Caco-2 (cell line): ENCODE measurements around the gene HTRA3. TPM values are rescaled to one million over a fixed set of nuclear protein-coding genes. Genes with fewer than 3 reads are reported as not detected.

Source experiments
- BruUV-seq: library from RNA; stranded (reverse); fragments of 400-500 nt; replicated peaks from 2 replicates; lab custom pipeline; 2021; lab: Mats Ljungman, UMichigan
- CTCF ChIA-PET: fragments of 300-600 bp; sonication (Branson Sonifier 250); formaldehyde crosslinking; loops from one replicate; lab custom pipeline; 2022; ENCODE audit warnings: antibody characterized with exemption; lab: Charles Lee
- POLR2A ChIA-PET: fragments of 300-600 bp; sonication (Branson Sonifier 250); formaldehyde crosslinking; loops from one replicate; lab custom pipeline; 2022; ENCODE audit warnings: antibody characterized with exemption; lab: Charles Lee
- DNase-seq, 2 experiments: peaks; one replicate each; pipeline versions ENCODE4 v3.0.0 to v3.0.0-alpha.2; 2020 to 2022
- H3K27me3 ChIP-seq: replicated peaks from 2 replicates; pipeline ENCODE4 v1.6.0; 2011; ENCODE audit warnings: low read length; ENCODE audit not compliant: control insufficient read depth, insufficient read depth
- H3K36me3 ChIP-seq: 2 replicates; pipeline ENCODE4 v1.5.1; 2011; ENCODE audit warnings: low read length; ENCODE audit not compliant: control insufficient read depth, insufficient read depth
- H3K4me1 ChIP-seq: fragments of 250-450 bp; sonication (Bioruptor Pico); 2 replicates; pipeline ENCODE4 v1.5.1; 2020; ENCODE audit warnings: mild to moderate bottlenecking
- H3K4me3 ChIP-seq: 2 replicates; pipeline ENCODE4 v1.5.1; 2011; ENCODE audit warnings: low read depth, mild to moderate bottlenecking, control low read depth, low read length
- H3K9me3 ChIP-seq: fragments of 250-450 bp; sonication (Bioruptor Pico); 2 replicates; pipeline ENCODE4 v1.5.1; 2020; ENCODE audit warnings: mild to moderate bottlenecking, moderate library complexity
- H3K27ac Mint-ChIP-seq: one replicate; pipeline ENCODE4 v1.8.0; 2022; ENCODE audit warnings: mixed read lengths; ENCODE audit not compliant: unreplicated experiment
- H3K27me3 Mint-ChIP-seq: one replicate; pipeline ENCODE4 v1.8.0; 2022; ENCODE audit warnings: mixed read lengths; ENCODE audit not compliant: insufficient read depth, unreplicated experiment
- H3K36me3 Mint-ChIP-seq: one replicate; pipeline ENCODE4 v1.8.0; 2022; ENCODE audit warnings: mild to moderate bottlenecking, mixed read lengths; ENCODE audit not compliant: insufficient read depth, unreplicated experiment
- H3K4me1 Mint-ChIP-seq: one replicate; pipeline ENCODE4 v1.8.0; 2022; ENCODE audit warnings: low read depth, mixed read lengths; ENCODE audit not compliant: unreplicated experiment
- H3K4me3 Mint-ChIP-seq: one replicate; pipeline ENCODE4 v1.8.0; 2022; ENCODE audit warnings: mild to moderate bottlenecking, moderate library complexity, mixed read lengths; ENCODE audit not compliant: unreplicated experiment
- H3K9me3 Mint-ChIP-seq: one replicate; pipeline ENCODE4 v1.8.0; 2022; ENCODE audit warnings: mixed read lengths; ENCODE audit not compliant: unreplicated experiment
- intact Hi-C: fragments of 100-400 bp; cut with micrococcal nuclease; formaldehyde crosslinking; loops from one replicate; pipeline ENCODE4 v1.10.0; 2022; ENCODE audit not compliant: unreplicated experiment
- total RNA-seq: library from RNA; stranded (reverse); gene quantifications from 2 replicates; pipeline ENCODE4 v1.2.3, GENCODE V29; 2022
- TF ChIP-seq, protein P1 (sequence below), 2 experiments: fragments of 200-600 bp in 1 of 2; IDR thresholded peaks; 1 replicate in 1 of 2; 2 replicates in 1 of 2; pipeline versions ENCODE4 v1.5.1 to v1.8.0; 2011 to 2022; ENCODE audit warnings: antibody characterized with exemption in 1 of 2, control low read depth in 1 of 2, inconsistent platforms in 1 of 2, low read depth in 1 of 2, low read length in 1 of 2, mild to moderate bottlenecking in 1 of 2, moderate library complexity in 1 of 2; ENCODE audit not compliant: insufficient read depth in 1 of 2, severe bottlenecking in 1 of 2, unreplicated experiment in 1 of 2

Gene HTRA3
- total RNA-seq, 1 experiment from 2014 or later = 0.66 TPM

GRCh38 chr4:8351931-8352367, 82.4 kb downstream of the HTRA3 start:
- Histone ChIP-seq H3K4me1 (0 out of 2 replicates have a peak, but pooled peaks cover 9% of the 10 kb centered on the region), H3K4me3 (no peak overlapping the region), H3K9me3 (no peaks in the 10 kb centered on the region), H3K36me3 (no peaks in the 10 kb centered on the region), H3K27me3 (no peaks in the 10 kb centered on the region)
- TF ChIP-seq, protein P1, sequence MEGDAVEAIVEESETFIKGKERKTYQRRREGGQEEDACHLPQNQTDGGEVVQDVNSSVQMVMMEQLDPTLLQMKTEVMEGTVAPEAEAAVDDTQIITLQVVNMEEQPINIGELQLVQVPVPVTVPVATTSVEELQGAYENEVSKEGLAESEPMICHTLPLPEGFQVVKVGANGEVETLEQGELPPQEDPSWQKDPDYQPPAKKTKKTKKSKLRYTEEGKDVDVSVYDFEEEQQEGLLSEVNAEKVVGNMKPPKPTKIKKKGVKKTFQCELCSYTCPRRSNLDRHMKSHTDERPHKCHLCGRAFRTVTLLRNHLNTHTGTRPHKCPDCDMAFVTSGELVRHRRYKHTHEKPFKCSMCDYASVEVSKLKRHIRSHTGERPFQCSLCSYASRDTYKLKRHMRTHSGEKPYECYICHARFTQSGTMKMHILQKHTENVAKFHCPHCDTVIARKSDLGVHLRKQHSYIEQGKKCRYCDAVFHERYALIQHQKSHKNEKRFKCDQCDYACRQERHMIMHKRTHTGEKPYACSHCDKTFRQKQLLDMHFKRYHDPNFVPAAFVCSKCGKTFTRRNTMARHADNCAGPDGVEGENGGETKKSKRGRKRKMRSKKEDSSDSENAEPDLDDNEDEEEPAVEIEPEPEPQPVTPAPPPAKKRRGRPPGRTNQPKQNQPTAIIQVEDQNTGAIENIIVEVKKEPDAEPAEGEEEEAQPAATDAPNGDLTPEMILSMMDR (IDR thresholded peaks at IDR 0.05; ENCODE audit: insufficient read depth in 1 of 2, low read depth in 1 of 2, low read length in 1 of 2, severe bottlenecking in 1 of 2, unreplicated experiment in 1 of 2) = no peak
- intact Hi-C loops = no loop called here
- H3K27ac Mint-ChIP-seq = no peak overlapping the region
- no peak overlapping the region for H3K4me3 Mint-ChIP-seq
- DNase-seq = no peak
- ChIA-PET CTCF (no interaction called here), POLR2A (no interaction called here)
- no TSS peak for BruUV-seq
- no peaks in the 10 kb centered on the region for H3K36me3 Mint-ChIP-seq
- H3K27me3 Mint-ChIP-seq = no peaks in the 10 kb centered on the region
- H3K9me3 Mint-ChIP-seq = no peaks in the 10 kb centered on the region
- no peaks in the 10 kb centered on the region for H3K4me1 Mint-ChIP-seq

GRCh38 chr4:8352368-8353157, 83.0 kb downstream of the HTRA3 start:
- Histone ChIP-seq H3K4me3 (no peak overlapping the region), H3K27me3 (no peaks in the 10 kb centered on the region), H3K9me3 (no peaks in the 10 kb centered on the region), H3K4me1 (0 out of 2 replicates have a peak, but pooled peaks cover 9% of the 10 kb centered on the region), H3K36me3 (no peaks in the 10 kb centered on the region)
- intact Hi-C loops = no loop called here
- ChIA-PET POLR2A (no interaction called here), CTCF (no interaction called here)
- Mint-ChIP-seq H3K4me1 (no peaks in the 10 kb centered on the region), H3K9me3 (peaks cover 1% of the 10 kb centered on the region), H3K36me3 (no peaks in the 10 kb centered on the region), H3K27me3 (no peaks in the 10 kb centered on the region), H3K4me3 (no peak overlapping the region), H3K27ac (no peak overlapping the region)
- BruUV-seq = no TSS peak
- DNase-seq = peak in 1 of 2 experiments; percentile 24
- TF ChIP-seq, protein P1 (IDR thresholded peaks at IDR 0.05; ENCODE audit: insufficient read depth in 1 of 2, low read depth in 1 of 2, low read length in 1 of 2, severe bottlenecking in 1 of 2, unreplicated experiment in 1 of 2) = no peak

- H3K4me1 ChIP-seq = 0 out of 2 replicates have a peak, but pooled peaks cover 9% of the 10 kb centered on the region
- peak in 1 of 2 experiments; percentile 14 for DNase-seq
- Mint-ChIP-seq H3K4me1 (no peaks in the 10 kb centered on the region), H3K4me3 (no peak overlapping the region), H3K9me3 (peaks cover 8% of the 10 kb centered on the region), H3K36me3 (no peaks in the 10 kb centered on the region), H3K27ac (peak overlapping the region; percentile 29), H3K27me3 (no peaks in the 10 kb centered on the region)
- H3K27me3 ChIP-seq = no peaks in the 10 kb centered on the region
- no TSS peak for BruUV-seq
- no peak overlapping the region for H3K4me3 ChIP-seq
- H3K36me3 ChIP-seq = no peaks in the 10 kb centered on the region
- no peaks in the 10 kb centered on the region for H3K9me3 ChIP-seq
- TF ChIP-seq, protein P1 (IDR thresholded peaks at IDR 0.05; ENCODE audit: insufficient read depth in 1 of 2, low read depth in 1 of 2, low read length in 1 of 2, severe bottlenecking in 1 of 2, unreplicated experiment in 1 of 2) = no peak
- ChIA-PET CTCF (no interaction called here), POLR2A (no interaction called here)
- intact Hi-C loops = no loop called here
These were observed 83.7 kb downstream of the HTRA3 start for GRCh38 chr4:8353158-8353669.
